Raji (cell line): Measurements from ENCODE around the gene SSX5.

Experiments
- POLR2A ChIP-seq: IDR thresholded peaks from 2 replicates; pipeline ENCODE4 v1.6.1; 2011; ENCODE audit warnings: low read depth, low read length, control low read depth; ENCODE audit not compliant: insufficient read depth

The SSX5 gene, protein sequence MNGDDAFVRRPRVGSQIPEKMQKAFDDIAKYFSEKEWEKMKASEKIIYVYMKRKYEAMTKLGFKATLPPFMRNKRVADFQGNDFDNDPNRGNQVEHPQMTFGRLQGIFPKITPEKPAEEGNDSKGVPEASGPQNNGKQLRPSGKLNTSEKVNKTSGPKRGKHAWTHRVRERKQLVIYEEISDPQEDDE

DNA sequence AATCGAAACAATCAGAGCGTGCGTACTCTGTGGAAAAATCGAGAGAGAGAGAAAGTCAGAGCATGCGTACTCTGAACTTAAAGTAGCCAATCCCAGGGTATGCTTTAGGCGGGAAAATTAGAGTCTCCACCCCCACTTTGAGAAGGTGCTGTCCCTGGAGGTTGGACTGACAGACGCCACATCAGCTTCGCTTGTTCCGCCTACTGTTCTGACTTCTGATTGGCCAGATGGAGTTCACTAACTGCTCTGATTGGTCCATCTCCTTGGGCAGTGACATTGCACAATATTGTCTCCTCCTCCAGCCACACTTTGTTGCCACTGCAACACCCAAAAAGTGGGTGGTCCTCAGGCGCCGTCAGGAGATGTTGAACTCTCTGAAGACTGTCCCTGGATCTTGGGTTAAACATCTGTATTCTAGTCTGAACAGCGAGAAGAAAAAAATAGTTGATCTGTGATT lies at the start of gene SSX5:
Gene SSX5, minus strand, starts transcription at position 51 of the 457 bp plus-strand sequence. CDS start 1,437 bp downstream, outside the sequence.
- TF ChIP-seq POLR2A = no peak

DNA sequence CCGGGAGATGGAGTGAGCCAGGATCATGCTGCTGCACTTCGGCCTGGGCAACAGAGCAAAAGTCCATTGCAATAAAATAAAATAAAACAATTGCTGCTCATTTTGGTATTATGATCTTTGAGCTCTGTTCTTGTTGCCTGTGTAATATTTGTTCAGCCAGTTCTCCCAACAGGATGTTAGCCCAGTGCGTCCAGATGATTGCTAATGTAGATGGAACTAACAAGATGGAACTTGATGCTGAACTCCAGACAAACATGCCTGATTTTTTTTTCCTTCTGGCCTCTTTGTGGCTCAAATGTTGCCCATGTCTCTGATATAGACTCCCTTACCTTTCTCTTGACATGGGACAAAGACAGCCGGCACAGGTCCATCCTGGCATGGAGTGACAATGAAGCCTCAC lies 15.8 kb downstream of the SSX5 start:
- TF ChIP-seq POLR2A = no peak

DNA sequence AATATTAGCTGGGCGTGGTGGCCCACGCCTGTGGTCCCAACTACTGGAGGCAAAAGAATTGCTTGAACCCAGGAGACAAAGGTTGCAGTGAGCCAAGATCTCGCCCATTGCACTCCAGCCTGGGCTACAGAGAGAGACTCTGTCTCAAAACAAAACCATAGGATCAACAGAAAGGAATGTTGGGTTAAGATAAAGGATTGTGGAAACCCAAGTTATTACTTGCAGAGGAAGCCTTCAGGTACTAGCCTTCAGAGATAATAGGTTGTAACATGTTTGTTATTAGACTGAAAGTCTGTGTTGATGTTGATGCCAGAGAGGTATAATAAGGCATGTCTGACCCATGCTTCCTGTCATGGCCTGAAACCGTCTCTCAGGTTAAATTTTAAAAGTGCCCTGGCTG lies 16.9 kb downstream of the SSX5 start:
- no peak for TF ChIP-seq POLR2A

DNA sequence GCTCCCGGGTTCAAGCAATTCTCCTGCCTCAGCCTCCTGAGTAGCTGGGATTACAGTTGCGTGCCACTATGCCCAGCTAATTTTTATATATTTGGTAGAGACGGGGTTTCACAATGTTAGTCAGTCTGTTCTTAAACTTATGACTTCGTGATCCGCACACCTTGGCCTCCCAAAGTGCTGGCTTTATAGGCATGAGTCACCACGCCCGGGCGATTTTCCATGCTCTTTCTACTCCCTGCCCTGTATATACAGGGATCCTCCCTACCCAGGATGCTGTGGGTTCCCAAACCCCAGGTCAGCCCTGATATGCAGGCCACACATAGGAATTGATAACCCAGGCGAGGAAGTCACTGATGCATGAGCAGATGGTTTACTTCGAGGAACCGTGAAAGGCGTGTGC lies 31.4 kb downstream of the SSX5 start:
- no peak for TF ChIP-seq POLR2A

DNA sequence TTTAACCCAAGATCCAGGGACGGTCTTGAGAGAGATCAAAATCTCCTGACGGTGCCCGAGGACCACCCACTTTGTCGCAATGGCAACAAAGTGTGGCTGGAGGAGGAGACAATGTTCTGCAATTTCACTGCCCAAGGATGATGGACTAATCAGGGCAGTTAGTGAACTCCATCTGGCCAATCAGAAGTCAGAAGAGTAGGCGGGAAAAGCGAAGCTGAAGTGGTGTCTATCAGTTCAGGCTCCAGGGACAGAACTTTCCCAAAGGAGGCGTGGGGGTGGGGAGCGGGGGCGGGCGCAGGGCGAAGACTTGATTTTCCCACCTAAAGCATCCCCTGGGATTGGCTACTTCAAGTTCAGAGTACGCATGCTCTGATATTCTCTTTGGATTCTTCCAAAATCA lies 40.6 kb downstream of the SSX5 start:
- TF ChIP-seq POLR2A = no peak

DNA sequence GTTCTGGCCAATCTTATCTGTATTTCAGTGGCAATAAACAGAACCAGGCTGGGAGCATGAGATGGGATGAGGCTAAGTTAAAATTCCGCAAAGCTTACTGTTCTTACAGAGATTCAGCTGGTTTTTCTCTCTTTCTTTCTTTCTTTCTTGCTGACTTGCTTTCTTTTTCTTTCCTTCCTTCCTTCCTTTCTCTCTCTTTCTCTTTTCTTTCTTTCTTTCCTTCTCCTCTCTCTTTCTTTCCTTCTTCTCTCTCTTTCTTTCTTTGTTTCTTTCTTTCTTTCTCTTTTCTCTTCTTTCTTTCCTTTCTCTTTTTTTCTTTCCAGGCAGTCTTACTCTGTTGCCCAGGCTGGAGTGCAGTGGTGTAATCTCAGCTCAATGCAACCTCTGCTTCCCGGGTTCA lies 41.8 kb downstream of the SSX5 start:
- no peak for TF ChIP-seq POLR2A

DNA sequence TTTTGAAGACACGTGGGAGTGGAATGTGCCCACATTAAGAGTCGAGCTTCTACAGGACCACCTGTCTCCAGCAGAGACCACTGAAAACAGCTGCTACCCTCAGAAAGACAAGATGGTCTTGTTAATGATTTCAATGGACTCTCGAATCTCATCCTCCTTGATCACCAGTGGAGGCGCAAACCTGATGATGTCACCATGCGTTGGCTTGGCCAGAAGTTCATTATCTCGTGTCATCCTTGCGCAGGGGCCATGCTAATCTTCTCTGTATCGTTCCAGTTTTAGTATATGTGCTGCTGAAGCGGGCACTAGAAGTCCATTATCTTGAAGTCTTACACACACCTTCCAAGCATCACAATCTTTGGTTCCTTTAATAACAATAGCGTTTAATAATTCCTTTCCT lies 42.8 kb downstream of the SSX5 start:
- TF ChIP-seq POLR2A = no peak
